Measurements from ENCODE around the gene COL5A1. TPM values are rescaled to one million over a fixed set of nuclear protein-coding genes. Genes with fewer than 3 reads are reported as not detected.

COL5A1 gene
- total RNA-seq, 4 donors from 2014 or later: 7.1 to 69.3 (median 16.1) TPM

DNA sequence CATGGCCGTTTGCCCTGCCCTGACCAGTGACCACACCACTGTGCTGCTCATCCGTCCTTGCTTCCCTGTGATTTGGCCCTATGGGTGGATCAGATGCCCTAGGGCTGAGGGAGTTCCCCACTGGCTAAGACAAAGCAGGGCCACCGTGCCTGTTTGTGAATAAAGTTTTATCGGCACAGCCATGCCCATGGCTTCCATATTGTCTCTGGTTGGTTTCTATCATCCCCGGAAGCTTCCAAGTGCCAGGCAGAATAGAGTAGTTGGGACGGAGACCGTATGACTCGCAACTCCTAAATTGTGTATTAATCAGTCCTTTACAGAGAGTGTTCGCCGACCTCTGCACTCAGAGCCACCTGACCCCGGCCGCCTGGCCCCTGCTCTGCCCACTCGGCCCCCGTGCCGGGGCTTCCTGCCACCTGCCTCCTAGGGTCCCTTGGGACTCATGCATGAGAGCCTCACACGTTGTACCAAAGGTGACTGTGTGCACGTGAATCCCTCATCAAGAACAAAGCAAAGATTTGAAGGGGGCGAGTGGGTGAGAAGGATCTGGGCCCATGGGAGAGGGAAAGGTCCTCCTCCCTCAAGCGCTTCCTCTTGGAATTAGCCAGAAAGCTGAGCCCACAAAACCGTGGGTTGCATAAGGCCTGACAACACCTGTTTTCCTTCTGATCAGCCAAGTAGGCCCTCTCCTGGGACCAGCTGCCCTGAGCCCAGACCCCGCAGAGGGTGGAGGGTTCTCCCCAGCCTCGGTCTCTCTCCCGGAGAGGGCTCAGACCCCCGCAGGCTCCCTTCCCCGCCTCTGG is 227.3 kb downstream of the COL5A1 start:
- TF ChIP-seq EP300 (IDR thresholded peaks at IDR 0.05; ENCODE audit: low read depth): no peak
- TF ChIP-seq POLR2A (IDR thresholded peaks at IDR 0.05): no peak
- TF ChIP-seq CTCF (IDR thresholded peaks at IDR 0.05): no peak
- no peak for TF ChIP-seq POLR2AphosphoS5 (IDR thresholded peaks at IDR 0.05)
- H3K27ac ChIP-seq: no peak overlapping the region
- in situ Hi-C loops (cut with MboI; ENCODE audit: low pct_ligation_motif_present in 1 of 4, low pct_unique_long_range_greater_than_20kb in 1 of 4, low sequenced_read_pairs in 3 of 4): no loop called here

GRCh38 chr9:134869554-134870300 is 228.1 kb downstream of the COL5A1 start:
- no peaks in the 10 kb centered on the region for H3K9me3 ChIP-seq
- DNase-seq: no peak
- H3K36me3 ChIP-seq: no peaks in the 10 kb centered on the region
- 71% methylated on average over 16 of the region's 17 CpGs; no CpG with 5 or more reads in 1 of the 2 donors for WGBS, 2 donors (ENCODE audit: low coverage in 1 of 2)
- H3K4me1 ChIP-seq: no peaks in the 10 kb centered on the region
- in situ Hi-C loops (cut with MboI; ENCODE audit: low pct_ligation_motif_present in 1 of 4, low pct_unique_long_range_greater_than_20kb in 1 of 4, low sequenced_read_pairs in 3 of 4) (no loop called here), intact Hi-C loops (cut with DNase I; ENCODE audit: low total_unique reads) (no loop called here)
- H3K27ac ChIP-seq: no peak overlapping the region
- no peaks in the 10 kb centered on the region for H3K27me3 ChIP-seq
- no peak for TF ChIP-seq CTCF (IDR thresholded peaks at IDR 0.05)
- no peak for TF ChIP-seq EP300 (IDR thresholded peaks at IDR 0.05; ENCODE audit: low read depth)
- no peak for TF ChIP-seq POLR2AphosphoS5 (IDR thresholded peaks at IDR 0.05)
- TF ChIP-seq POLR2A (IDR thresholded peaks at IDR 0.05): no peak
- no peak overlapping the region for H3K4me3 ChIP-seq

More for the DNA sequence above, 227.3 kb downstream of the COL5A1 start:
- Histone ChIP-seq H3K27me3 (no peaks in the 10 kb centered on the region), H3K9me3 (no peaks in the 10 kb centered on the region), H3K4me1 (no peaks in the 10 kb centered on the region), H3K4me3 (no peak overlapping the region), H3K36me3 (no peaks in the 10 kb centered on the region)
- no peak for DNase-seq
- intact Hi-C loops (cut with DNase I; ENCODE audit: low total_unique reads): no loop called here
- 72 to 78% methylated on average over 2 to 25 of the region's 25 CpGs for WGBS, 2 donors (ENCODE audit: low coverage in 1 of 2)

DNA sequence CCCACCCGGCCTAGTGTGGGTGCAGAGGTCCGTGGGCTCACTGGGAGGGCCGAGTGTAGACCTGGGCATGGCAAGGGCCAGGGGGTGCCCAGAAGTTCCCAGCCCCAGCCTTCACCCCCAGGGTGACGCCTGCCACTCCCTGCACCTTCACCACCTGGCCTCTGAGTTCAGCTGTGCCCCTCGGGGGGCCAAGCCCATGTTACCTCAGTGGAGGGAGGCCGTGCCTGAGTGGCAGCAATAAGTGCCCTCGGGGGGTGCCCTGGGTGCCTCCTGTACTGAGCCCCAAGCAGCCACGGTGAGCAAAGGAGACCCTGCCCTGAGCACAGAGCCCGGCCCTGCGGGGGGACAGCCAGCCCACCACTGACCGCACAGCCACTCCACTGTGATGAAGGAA is 228.7 kb downstream of the COL5A1 start:
- H3K27ac ChIP-seq: no peak overlapping the region
- no peak overlapping the region for H3K4me3 ChIP-seq
- H3K27me3 ChIP-seq: no peaks in the 10 kb centered on the region
- in situ Hi-C loops (cut with MboI; ENCODE audit: low pct_ligation_motif_present in 1 of 4, low pct_unique_long_range_greater_than_20kb in 1 of 4, low sequenced_read_pairs in 3 of 4) (no loop called here), intact Hi-C loops (cut with DNase I; ENCODE audit: low total_unique reads) (no loop called here)
- no peak for TF ChIP-seq EP300 (IDR thresholded peaks at IDR 0.05; ENCODE audit: low read depth)
- no peak for TF ChIP-seq CTCF (IDR thresholded peaks at IDR 0.05)
- no peak for TF ChIP-seq POLR2AphosphoS5 (IDR thresholded peaks at IDR 0.05)
- no peak for TF ChIP-seq POLR2A (IDR thresholded peaks at IDR 0.05)
- 71% methylated on average over 11 of the region's 11 CpGs; no CpG with 5 or more reads in 1 of the 2 donors for WGBS, 2 donors (ENCODE audit: low coverage in 1 of 2)
- H3K9me3 ChIP-seq: no peaks in the 10 kb centered on the region
- DNase-seq: no peak
- H3K4me1 ChIP-seq: no peaks in the 10 kb centered on the region
- H3K36me3 ChIP-seq: no peaks in the 10 kb centered on the region
